ENCODE data around the gene SIN3B. TPM values are rescaled to one million over a fixed set of nuclear protein-coding genes. Genes with fewer than 3 reads are reported as not detected.

Gene SIN3B
- total RNA-seq, 5 donors from 2014 or later (not counting 1 experiment from before 2014, with no cell fraction given): 76.4 to 94.5 (median 84.1) TPM

DNA sequence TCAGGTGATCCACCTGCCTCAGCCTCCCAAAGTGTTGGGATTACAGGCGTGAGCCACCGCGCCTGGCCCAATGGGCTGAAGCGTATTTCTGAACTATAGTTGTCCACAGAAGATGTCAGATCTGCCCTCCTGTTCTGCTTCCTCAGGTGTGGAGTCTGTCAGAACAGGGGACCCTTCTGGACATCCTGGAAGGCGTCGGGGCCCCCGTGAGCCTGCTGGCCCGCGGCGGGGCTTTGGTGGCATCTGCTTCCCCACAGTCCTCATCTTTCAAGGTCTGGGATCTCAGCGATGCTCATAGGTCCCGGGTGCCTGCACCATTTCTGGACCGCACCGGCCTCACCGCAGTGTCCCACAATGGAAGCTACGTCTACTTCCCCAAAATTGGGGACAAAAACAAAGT, 29.5 kb upstream of the SIN3B start:
- H3K4me3 Mint-ChIP-seq: no peak overlapping the region
- no peaks in the 10 kb centered on the region for H3K4me1 Mint-ChIP-seq
- H3K36me3 ChIP-seq (ENCODE audit: control insufficient read depth in 2 of 2, extremely low read depth in 1 of 2, insufficient read depth in 1 of 2, low read length in 1 of 2): no peaks in the 10 kb centered on the region
- DNase-seq (no peak), ATAC-seq (replicated peaks in 1 of 4) (no peak)
- no peak overlapping the region for H3K27ac Mint-ChIP-seq
- ChIA-PET CTCF (no interaction called here), POLR2A (no interaction called here)
- no peaks in the 10 kb centered on the region for H3K36me3 Mint-ChIP-seq
- WGBS (ENCODE audit: insufficient coverage): 94% methylated on average over 10 of the region's 16 CpGs
- H3K9me3 Mint-ChIP-seq: peaks cover 0 to 5% (median 5%) of the 10 kb centered on the region in 3 donors
- peaks cover 0 to 3% of the 10 kb centered on the region in 2 experiments for H3K27me3 ChIP-seq (replicated peaks in 1 of 2; ENCODE audit: control insufficient read depth in 2 of 2, extremely low read depth in 1 of 2, insufficient read depth in 2 of 2, low read length in 1 of 2)
- no peaks in the 10 kb centered on the region for H3K9me3 ChIP-seq
- H3K27me3 Mint-ChIP-seq: no peaks in the 10 kb centered on the region
- no peak overlapping the region for H3K27ac ChIP-seq (ENCODE audit: low read length)
- no peaks in the 10 kb centered on the region for H3K4me1 ChIP-seq (ENCODE audit: control insufficient read depth in 1 of 2, extremely low read depth in 1 of 2, insufficient read depth in 2 of 2, low read length in 2 of 2)
- no peak overlapping the region for H3K4me3 ChIP-seq (ENCODE audit: control insufficient read depth in 1 of 2, extremely low read depth in 1 of 2, low read length in 1 of 2)

DNA sequence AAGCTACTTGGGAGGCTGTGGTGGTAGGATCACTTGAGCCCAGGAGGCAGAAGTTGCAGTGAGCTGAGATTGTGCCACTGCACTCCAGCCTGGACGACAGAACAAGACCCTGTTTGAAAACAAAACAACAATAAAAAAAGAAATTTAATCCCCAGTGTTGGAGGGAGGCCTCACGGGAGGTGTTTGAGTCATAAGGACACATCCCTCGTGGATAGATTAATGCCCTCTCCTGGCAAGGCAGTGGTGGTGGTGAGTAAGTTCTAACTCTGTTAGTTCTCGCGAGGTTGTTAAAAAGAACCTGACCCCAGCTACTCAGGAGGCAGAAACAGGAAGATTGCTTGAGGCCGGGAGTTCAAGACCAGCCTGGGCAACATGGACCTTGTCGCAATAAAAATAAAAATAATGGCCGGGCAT, 27.6 kb upstream of the SIN3B start:
- ChIA-PET CTCF (no interaction called here), POLR2A (interaction anchor here in 1 of 2 donors (0.6 kb wide), 1 partner anchor 190 kb away, joined by 3 read pairs; no protein-coding TSS in a partner anchor)
- Mint-ChIP-seq H3K27ac (no peak overlapping the region), H3K9me3 (no peaks in the 10 kb centered on the region), H3K4me1 (no peaks in the 10 kb centered on the region), H3K27me3 (no peaks in the 10 kb centered on the region), H3K36me3 (no peaks in the 10 kb centered on the region), H3K4me3 (no peak overlapping the region)
- Histone ChIP-seq H3K4me1 (ENCODE audit: control insufficient read depth in 1 of 2, extremely low read depth in 1 of 2, insufficient read depth in 2 of 2, low read length in 2 of 2) (no peaks in the 10 kb centered on the region), H3K27me3 (replicated peaks in 1 of 2; ENCODE audit: control insufficient read depth in 2 of 2, extremely low read depth in 1 of 2, insufficient read depth in 2 of 2, low read length in 1 of 2) (peaks cover 0 to 5% of the 10 kb centered on the region in 2 experiments), H3K36me3 (ENCODE audit: control insufficient read depth in 2 of 2, extremely low read depth in 1 of 2, insufficient read depth in 1 of 2, low read length in 1 of 2) (no peaks in the 10 kb centered on the region), H3K27ac (ENCODE audit: low read length) (no peak overlapping the region), H3K9me3 (no peaks in the 10 kb centered on the region), H3K4me3 (ENCODE audit: control insufficient read depth in 1 of 2, extremely low read depth in 1 of 2, low read length in 1 of 2) (no peak overlapping the region)
- DNase-seq (no peak), ATAC-seq (replicated peaks in 1 of 4) (no peak)
- WGBS (ENCODE audit: insufficient coverage): 100% methylated on average over 1 of the region's 8 CpGs

DNA sequence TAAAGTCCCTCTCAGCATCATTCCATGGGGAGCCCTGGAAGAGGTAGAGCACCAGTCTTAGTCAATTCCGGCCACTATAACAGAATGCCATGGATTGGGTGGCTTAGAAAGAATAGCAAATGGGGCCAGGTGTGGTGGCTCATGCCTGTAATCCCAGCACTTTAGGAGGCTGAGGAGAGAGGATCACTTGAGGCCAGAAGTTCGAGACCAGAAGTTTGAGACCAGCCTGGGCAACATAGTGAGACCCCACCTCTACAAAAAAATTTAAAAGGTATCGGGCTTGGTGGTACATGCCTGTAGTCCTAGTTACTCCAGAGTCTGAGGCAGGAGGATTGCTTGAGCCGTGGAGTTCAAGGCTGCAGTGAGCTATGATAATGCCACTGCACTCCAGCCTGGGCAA, 25.0 kb upstream of the SIN3B start:
- WGBS (ENCODE audit: insufficient coverage): 100% methylated on average over 1 of the region's 4 CpGs
- Histone ChIP-seq H3K36me3 (ENCODE audit: control insufficient read depth in 2 of 2, extremely low read depth in 1 of 2, insufficient read depth in 1 of 2, low read length in 1 of 2) (no peaks in the 10 kb centered on the region), H3K4me3 (ENCODE audit: control insufficient read depth in 1 of 2, extremely low read depth in 1 of 2, low read length in 1 of 2) (no peak overlapping the region), H3K27ac (ENCODE audit: low read length) (no peak overlapping the region), H3K27me3 (replicated peaks in 1 of 2; ENCODE audit: control insufficient read depth in 2 of 2, extremely low read depth in 1 of 2, insufficient read depth in 2 of 2, low read length in 1 of 2) (peaks cover 0 to 21% of the 10 kb centered on the region in 2 experiments), H3K9me3 (no peaks in the 10 kb centered on the region), H3K4me1 (ENCODE audit: control insufficient read depth in 1 of 2, extremely low read depth in 1 of 2, insufficient read depth in 2 of 2, low read length in 2 of 2) (no peaks in the 10 kb centered on the region)
- CTCF ChIA-PET: no interaction called here
- H3K9me3 Mint-ChIP-seq: no peaks in the 10 kb centered on the region
- H3K27ac Mint-ChIP-seq: no peak overlapping the region
- no peaks in the 10 kb centered on the region for H3K27me3 Mint-ChIP-seq
- DNase-seq (no peak), ATAC-seq (replicated peaks in 1 of 4) (no peak)
- POLR2A ChIA-PET: no interaction called here
- no peak overlapping the region for H3K4me3 Mint-ChIP-seq
- no peaks in the 10 kb centered on the region for H3K4me1 Mint-ChIP-seq
- no peaks in the 10 kb centered on the region for H3K36me3 Mint-ChIP-seq

DNA sequence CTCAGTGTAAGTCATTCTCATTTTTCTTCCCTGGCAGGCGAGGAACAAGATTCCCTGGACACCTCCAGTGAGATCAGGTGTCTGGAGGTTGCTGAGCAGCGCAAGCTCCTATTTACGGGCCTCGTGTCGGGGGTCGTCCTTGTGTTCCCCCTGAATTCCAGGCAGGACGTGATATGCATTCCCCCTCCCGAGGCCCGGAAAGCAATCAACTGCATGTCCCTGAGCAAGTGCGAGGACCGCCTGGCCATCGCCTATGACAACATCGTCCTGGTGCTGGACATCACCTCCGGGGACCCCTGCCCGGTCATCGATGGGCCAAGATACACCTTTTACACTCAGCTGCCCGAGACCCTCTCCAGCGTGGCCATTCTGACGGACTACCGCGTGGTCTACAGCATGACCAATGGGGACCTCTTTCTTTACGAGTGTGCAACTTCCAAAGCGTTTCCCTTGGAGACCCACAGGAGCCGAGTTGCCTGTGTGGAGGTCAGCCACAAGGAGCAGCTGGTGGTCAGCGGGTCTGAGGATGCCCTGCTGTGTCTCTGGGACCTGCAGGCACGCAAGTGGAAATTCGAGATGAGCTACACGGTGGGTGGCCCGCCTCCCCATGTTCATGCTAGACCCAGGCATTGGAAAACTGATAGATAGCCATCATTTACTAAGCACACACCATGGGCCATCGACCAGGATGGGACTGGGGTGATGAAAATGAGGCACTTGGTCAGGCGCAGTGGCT, 21.5 kb upstream of the SIN3B start:
- Histone ChIP-seq H3K36me3 (ENCODE audit: control insufficient read depth in 2 of 2, extremely low read depth in 1 of 2, insufficient read depth in 1 of 2, low read length in 1 of 2) (no peaks in the 10 kb centered on the region), H3K9me3 (no peaks in the 10 kb centered on the region), H3K27me3 (replicated peaks in 1 of 2; ENCODE audit: control insufficient read depth in 2 of 2, extremely low read depth in 1 of 2, insufficient read depth in 2 of 2, low read length in 1 of 2) (peaks cover 0 to 26% of the 10 kb centered on the region in 2 experiments), H3K4me3 (ENCODE audit: control insufficient read depth in 1 of 2, extremely low read depth in 1 of 2, low read length in 1 of 2) (no peak overlapping the region), H3K27ac (ENCODE audit: low read length) (no peak overlapping the region), H3K4me1 (ENCODE audit: control insufficient read depth in 1 of 2, extremely low read depth in 1 of 2, insufficient read depth in 2 of 2, low read length in 2 of 2) (no peaks in the 10 kb centered on the region)
- ATAC-seq (replicated peaks in 1 of 4): no peak
- Mint-ChIP-seq H3K27ac (no peak overlapping the region), H3K27me3 (no peaks in the 10 kb centered on the region), H3K36me3 (no peaks in the 10 kb centered on the region), H3K4me3 (no peak overlapping the region), H3K4me1 (no peaks in the 10 kb centered on the region), H3K9me3 (no peaks in the 10 kb centered on the region)
- ChIA-PET POLR2A (interaction anchor here in 1 of 2 donors (0.6 kb wide), 1 partner anchor 8 kb away, joined by 3 read pairs; no protein-coding TSS in a partner anchor), CTCF (no interaction called here)
- 84% methylated on average over 31 of the region's 31 CpGs for WGBS (ENCODE audit: insufficient coverage)
- DNase-seq: no peak

DNA sequence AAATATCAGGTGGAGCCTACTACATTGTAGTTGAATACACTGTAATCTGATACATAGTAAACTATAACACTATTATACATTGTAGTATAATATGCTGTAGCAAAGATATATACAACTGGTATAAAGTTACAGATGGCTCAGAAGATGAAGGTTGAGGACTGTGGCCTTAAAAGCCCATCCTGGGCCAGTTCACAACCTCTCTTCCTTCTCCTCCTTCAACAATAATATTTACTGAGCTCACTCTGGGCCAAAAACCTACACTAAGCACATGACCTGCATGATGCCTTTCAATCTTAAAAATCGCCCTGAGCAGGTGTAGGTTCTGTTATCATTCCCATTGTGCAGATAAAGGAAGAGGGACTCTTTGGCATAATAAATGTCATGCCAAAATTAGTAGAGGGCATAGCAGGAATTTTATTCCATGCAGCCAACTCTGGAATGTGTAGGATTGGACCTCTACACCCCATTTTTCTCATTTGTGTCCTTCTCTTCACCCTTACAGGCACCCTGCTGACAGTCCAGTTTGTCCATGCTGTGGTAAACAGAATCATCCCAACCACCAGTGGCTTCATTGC, 14.6 kb upstream of the SIN3B start:
- ChIA-PET POLR2A (no interaction called here), CTCF (no interaction called here)
- no CpG with 5 or more reads among the region's 1 CpG for WGBS (ENCODE audit: insufficient coverage)
- Mint-ChIP-seq H3K4me1 (no peaks in the 10 kb centered on the region), H3K9me3 (no peaks in the 10 kb centered on the region), H3K4me3 (no peak overlapping the region), H3K36me3 (no peaks in the 10 kb centered on the region), H3K27me3 (peaks cover 0 to 5% of the 10 kb centered on the region in 2 donors), H3K27ac (no peak overlapping the region)
- Histone ChIP-seq H3K9me3 (no peaks in the 10 kb centered on the region), H3K27me3 (replicated peaks in 1 of 2; ENCODE audit: control insufficient read depth in 2 of 2, extremely low read depth in 1 of 2, insufficient read depth in 2 of 2, low read length in 1 of 2) (peaks cover 0 to 6% of the 10 kb centered on the region in 2 experiments), H3K36me3 (ENCODE audit: control insufficient read depth in 2 of 2, extremely low read depth in 1 of 2, insufficient read depth in 1 of 2, low read length in 1 of 2) (no peaks in the 10 kb centered on the region), H3K27ac (ENCODE audit: low read length) (no peak overlapping the region), H3K4me3 (ENCODE audit: control insufficient read depth in 1 of 2, extremely low read depth in 1 of 2, low read length in 1 of 2) (peak overlapping the region in 1 of 2 donors; percentile 27), H3K4me1 (ENCODE audit: control insufficient read depth in 1 of 2, extremely low read depth in 1 of 2, insufficient read depth in 2 of 2, low read length in 2 of 2) (no peaks in the 10 kb centered on the region)
- ATAC-seq (replicated peaks in 1 of 4) (no peak), DNase-seq (no peak)

DNA sequence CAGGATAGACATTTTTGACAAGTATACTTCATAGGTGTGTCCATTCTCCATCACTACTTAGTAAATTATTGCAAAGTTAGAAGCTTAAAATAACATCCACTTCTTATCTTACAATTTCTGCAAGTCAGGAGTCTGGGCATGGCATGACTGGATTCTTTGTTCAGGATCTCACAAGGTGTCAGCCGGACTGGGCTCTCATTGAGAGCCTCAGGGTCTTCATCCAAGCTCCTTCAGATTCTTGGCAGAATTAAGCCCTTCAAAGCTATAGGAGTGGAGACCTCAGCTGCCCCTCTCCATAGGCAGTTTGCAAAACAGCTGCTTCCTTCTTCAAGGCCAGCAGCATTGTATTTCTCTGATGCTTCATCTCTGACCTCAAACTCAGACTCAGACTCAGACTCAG, 9.1 kb upstream of the SIN3B start:
- Histone ChIP-seq H3K4me3 (ENCODE audit: control insufficient read depth in 1 of 2, extremely low read depth in 1 of 2, low read length in 1 of 2) (no peak overlapping the region), H3K27me3 (replicated peaks in 1 of 2; ENCODE audit: control insufficient read depth in 2 of 2, extremely low read depth in 1 of 2, insufficient read depth in 2 of 2, low read length in 1 of 2) (peaks cover 0 to 24% of the 10 kb centered on the region in 2 experiments), H3K27ac (ENCODE audit: low read length) (no peak overlapping the region), H3K36me3 (ENCODE audit: control insufficient read depth in 2 of 2, extremely low read depth in 1 of 2, insufficient read depth in 1 of 2, low read length in 1 of 2) (no peaks in the 10 kb centered on the region), H3K4me1 (ENCODE audit: control insufficient read depth in 1 of 2, extremely low read depth in 1 of 2, insufficient read depth in 2 of 2, low read length in 2 of 2) (peaks cover 0 to under 1% of the 10 kb centered on the region in 2 experiments), H3K9me3 (no peaks in the 10 kb centered on the region)
- H3K4me3 Mint-ChIP-seq: no peak overlapping the region
- ATAC-seq (replicated peaks in 1 of 4) (no peak), DNase-seq (no peak)
- peaks cover 1 to 5% (median 2%) of the 10 kb centered on the region in 3 donors for H3K4me1 Mint-ChIP-seq
- no peaks in the 10 kb centered on the region for H3K9me3 Mint-ChIP-seq
- ChIA-PET CTCF (no interaction called here), POLR2A (interaction anchor here in 1 of 2 donors (0.5 kb wide), 1 partner anchor 553 kb away, joined by 8 read pairs; no protein-coding TSS in a partner anchor)
- 89% methylated on average over 1 of the region's 1 CpG for WGBS (ENCODE audit: insufficient coverage)
- no peaks in the 10 kb centered on the region for H3K36me3 Mint-ChIP-seq
- no peak overlapping the region for H3K27ac Mint-ChIP-seq
- H3K27me3 Mint-ChIP-seq: peaks cover 11 to 19% of the 10 kb centered on the region in 2 donors
